ENCODE measurements around the gene RNF41. TPM values are rescaled to one million over a fixed set of nuclear protein-coding genes. Genes with fewer than 3 reads are reported as not detected.
"Not testable (repeated sequence)": the region's sequence is repeated elsewhere in the genome, so short reads cannot be mapped to it uniquely, and the experiment has no call there.

The RNF41 gene
- polyA plus RNA-seq, 1 of the 3 experiments (the other 2 are of a cell fraction): 127 TPM

DNA sequence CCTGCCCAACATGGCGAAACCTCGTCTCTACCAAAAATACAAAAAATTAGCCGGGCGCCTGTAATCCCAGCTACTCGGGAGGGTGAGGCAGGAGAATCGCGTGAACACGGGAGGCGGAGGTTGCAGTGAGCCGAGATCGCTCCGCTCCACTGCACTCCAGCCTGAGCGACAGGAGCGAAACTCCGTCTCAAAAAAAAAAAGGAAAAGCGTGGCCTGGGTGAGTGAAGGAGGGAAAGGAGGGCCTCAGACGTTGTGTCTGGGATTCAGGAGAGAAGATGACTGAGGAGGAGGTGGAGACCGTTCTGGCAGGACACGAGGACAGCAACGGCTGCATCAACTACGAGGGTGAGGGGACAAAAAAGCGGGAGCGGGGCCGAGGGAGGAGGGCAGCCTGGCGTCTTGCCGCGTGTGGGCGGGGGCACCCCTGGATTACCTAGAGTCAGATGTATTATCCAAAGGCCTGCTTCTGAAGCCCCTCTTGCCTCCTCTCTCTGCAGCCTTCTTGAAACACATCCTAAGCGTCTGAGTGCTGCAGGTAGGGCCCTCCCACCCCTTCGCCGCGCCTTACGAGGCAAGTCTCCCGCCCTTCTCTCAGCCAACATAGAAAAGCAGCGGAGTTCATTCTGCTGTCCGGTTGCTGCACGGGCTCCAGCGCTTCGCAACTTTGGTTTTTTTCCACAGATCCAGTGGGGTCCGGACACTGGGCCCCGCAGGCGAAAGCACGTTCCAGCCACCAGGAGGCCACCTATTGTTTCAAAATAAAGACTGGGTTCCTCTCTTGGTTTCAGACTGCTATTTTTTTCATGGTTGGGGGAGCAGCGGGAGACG is 64.3 kb downstream of the RNF41 start (continued):
- TF ChIP-seq SIN3A (IDR thresholded peaks at IDR 0.05; ENCODE audit: borderline replicate concordance, low read depth, low read length): peak; percentile 49; the same call in 1 of the 2 replicates
- TF ChIP-seq, protein P1, sequence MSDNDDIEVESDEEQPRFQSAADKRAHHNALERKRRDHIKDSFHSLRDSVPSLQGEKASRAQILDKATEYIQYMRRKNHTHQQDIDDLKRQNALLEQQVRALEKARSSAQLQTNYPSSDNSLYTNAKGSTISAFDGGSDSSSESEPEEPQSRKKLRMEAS (IDR thresholded peaks at IDR 0.05; ENCODE audit: low read depth): 0 out of 2 replicates have a peak, but pooled peaks have one; percentile 53
- TF ChIP-seq EZH2phosphoT487 (IDR thresholded peaks at IDR 0.05; ENCODE audit: borderline replicate concordance, low read depth): no peak
- TF ChIP-seq JUND (IDR thresholded peaks at IDR 0.05): no peak
- TF ChIP-seq CHD2 (IDR thresholded peaks at IDR 0.05; ENCODE audit: low read length, partially characterized antibody): no peak
- TF ChIP-seq RXRA (IDR thresholded peaks at IDR 0.05; ENCODE audit: borderline replicate concordance, low read depth): no peak
- TF ChIP-seq, protein P2, sequence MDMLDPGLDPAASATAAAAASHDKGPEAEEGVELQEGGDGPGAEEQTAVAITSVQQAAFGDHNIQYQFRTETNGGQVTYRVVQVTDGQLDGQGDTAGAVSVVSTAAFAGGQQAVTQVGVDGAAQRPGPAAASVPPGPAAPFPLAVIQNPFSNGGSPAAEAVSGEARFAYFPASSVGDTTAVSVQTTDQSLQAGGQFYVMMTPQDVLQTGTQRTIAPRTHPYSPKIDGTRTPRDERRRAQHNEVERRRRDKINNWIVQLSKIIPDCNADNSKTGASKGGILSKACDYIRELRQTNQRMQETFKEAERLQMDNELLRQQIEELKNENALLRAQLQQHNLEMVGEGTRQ (IDR thresholded peaks at IDR 0.05; ENCODE audit: borderline replicate concordance, low read depth, low read length): no peak
- TF ChIP-seq POLR2AphosphoS5 (IDR thresholded peaks at IDR 0.05; ENCODE audit: low read depth, low read length): peak; percentile 27; the same call in 1 of the 2 replicates
- TF ChIP-seq RFX5 (IDR thresholded peaks at IDR 0.05; ENCODE audit: low read length): no peak
- TF ChIP-seq FOSL2 (IDR thresholded peaks at IDR 0.05; ENCODE audit: borderline replicate concordance, low read depth): no peak
- no peak for TF ChIP-seq MEF2A (IDR thresholded peaks at IDR 0.05; ENCODE audit: borderline replicate concordance, low read depth)
- peak; percentile 18 for TF ChIP-seq RAD21 (IDR thresholded peaks at IDR 0.05; ENCODE audit: low read length)
- TF ChIP-seq EP300 (IDR thresholded peaks at IDR 0.05; ENCODE audit: borderline replicate concordance in 1 of 2, low read depth in 1 of 2, low read length in 1 of 2): no peak
- TF ChIP-seq YY1 (IDR thresholded peaks at IDR 0.05; ENCODE audit: low read depth): no peak
- no peak for TF ChIP-seq REST (IDR thresholded peaks at IDR 0.05; ENCODE audit: low read depth, low read length)
- no peak for TF ChIP-seq USF1 (IDR thresholded peaks at IDR 0.05; ENCODE audit: borderline replicate concordance, low read depth)
- no peak for TF ChIP-seq ZBTB33 (IDR thresholded peaks at IDR 0.05; ENCODE audit: borderline replicate concordance, low read depth)

DNA sequence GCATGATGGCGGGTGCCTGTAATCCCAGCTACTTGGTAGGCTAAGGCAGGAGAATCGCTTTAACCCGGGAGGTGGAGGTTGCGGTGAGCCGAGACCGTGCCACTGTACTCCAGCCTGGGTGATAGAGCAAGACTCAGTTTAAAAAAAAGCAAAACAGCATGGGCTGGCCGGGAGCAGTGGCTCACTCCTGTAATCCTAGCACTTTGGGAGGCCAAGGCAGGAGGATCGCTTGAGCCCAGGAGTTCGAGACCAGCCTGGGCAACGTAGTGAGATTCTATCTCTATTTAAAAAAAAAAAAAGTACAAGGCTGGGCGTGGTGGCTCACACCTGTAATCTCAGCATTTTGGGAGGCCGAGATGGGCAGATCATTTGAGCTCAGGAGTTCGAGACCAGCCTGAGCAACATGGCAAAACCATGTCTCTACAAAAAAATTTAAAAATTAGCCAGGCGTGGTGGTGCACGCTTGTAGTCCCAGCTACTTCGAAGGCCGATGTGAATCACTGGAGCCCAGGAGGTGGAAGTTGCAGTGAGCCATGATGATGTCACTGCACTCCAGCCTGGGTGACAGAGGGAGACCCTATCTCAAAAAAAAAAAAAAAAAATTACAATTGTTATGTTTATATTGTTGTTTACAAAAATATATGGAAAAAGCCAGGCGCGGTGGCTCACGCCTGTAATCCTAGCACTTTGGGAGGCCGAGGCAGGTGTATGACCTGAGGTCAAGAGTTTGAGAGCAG is 65.1 kb downstream of the RNF41 start:
- peaks cover 24% of the 10 kb centered on the region for H4K20me1 ChIP-seq (ENCODE audit: insufficient read depth)
- peak overlapping the region in 1 of 2 experiments; percentile 70; a peak in 2 of 4 replicates for H3K27ac ChIP-seq (ENCODE audit: low read depth in 2 of 2, low read length in 1 of 2)
- H3K36me3 ChIP-seq (replicated peaks in 1 of 2; ENCODE audit: control insufficient read depth in 1 of 2, insufficient read depth in 2 of 2, low read length in 1 of 2): peaks cover 28 to 34% of the 10 kb centered on the region in 2 experiments
- peak overlapping the region in 1 of 2 experiments; percentile 58; a peak in 1 of 4 replicates for H3K4me3 ChIP-seq (ENCODE audit: low read depth in 2 of 2, low read length in 1 of 2)
- WGBS (ENCODE audit: low lambda C conversion rate): 96% methylated on average over 21 of the region's 21 CpGs
- not testable (repeated sequence) for H3K9ac ChIP-seq; H3K9me2 ChIP-seq; H3K9me3 ChIP-seq; H2AFZ ChIP-seq (ENCODE audit: low read depth); H3K4me2 ChIP-seq; DNase-seq; H3K27me3 ChIP-seq (ENCODE audit: insufficient read depth)
- H3K4me1 ChIP-seq (ENCODE audit: control insufficient read depth in 1 of 2, insufficient read depth in 2 of 2, low read depth in 1 of 2, low read length in 1 of 2): peaks cover 33 to 43% of the 10 kb centered on the region in 2 experiments
- ChIA-PET CTCF (interaction anchor here (0.7 to 3.6 kb wide), 5 partner anchors 30 to 48 kb away, joined by 4 to 13 read pairs (median 8); partner anchors contain the start of genes SMARCC2 and ZC3H10), POLR2A (interaction anchor here (0.6 kb wide), 1 partner anchor 28 kb away, joined by 5 read pairs; no protein-coding TSS in a partner anchor)
- H3K79me2 ChIP-seq (ENCODE audit: insufficient read depth): peaks cover 70% of the 10 kb centered on the region
- H3F3A ChIP-seq (replicated peaks; ENCODE audit: insufficient read depth): peaks cover 39% of the 10 kb centered on the region
